ENCODE results near the gene RBP5. TPM values are rescaled to one million over a fixed set of nuclear protein-coding genes. Genes with fewer than 3 reads are reported as not detected.
A peak's percentile ranks its signal among the peaks of the same experiment; 100 is the strongest.

Gene RBP5
- polyA plus RNA-seq, 2 of the 4 experiments (the other 2 are of a cell fraction) = 0.25 TPM; not detected in 1

DNA sequence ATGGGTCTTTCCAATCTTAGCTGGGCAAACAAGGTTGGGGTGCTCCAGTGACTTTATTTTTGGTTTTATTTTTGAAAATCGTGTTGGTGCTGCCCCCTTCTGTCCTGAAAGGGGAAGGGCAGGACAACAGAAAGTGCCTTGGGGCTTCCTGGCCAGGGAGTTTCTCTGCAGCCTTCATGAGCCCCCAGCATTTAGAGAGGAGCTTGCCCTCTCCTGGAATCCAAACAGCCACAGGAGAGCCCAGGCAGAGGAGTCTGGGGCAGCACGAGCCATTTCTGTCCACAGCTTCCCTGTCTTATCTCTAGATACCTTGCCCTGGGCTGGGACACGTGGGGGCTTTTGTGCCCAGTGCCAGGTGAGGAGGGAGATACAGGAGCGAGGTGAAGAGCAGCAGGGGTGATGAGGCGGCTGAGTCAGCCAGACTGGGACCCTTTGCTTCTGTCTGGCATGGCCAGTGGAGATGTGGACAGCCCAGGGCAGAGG lies 15.3 kb downstream of the RBP5 start:
- peak; percentile 44 to 47 for DNase-seq (ENCODE audit: low read depth in 1 of 2, low spot score in 1 of 2)
- WGBS (ENCODE audit: missing lambda C conversion rate) = 21% methylated on average over 5 of the region's 5 CpGs
- Histone ChIP-seq H3K4me2 (no peak overlapping the region), H3K4me1 (peaks cover 20% of the 10 kb centered on the region), H3K9me3 (no peaks in the 10 kb centered on the region), H3K27ac (peak overlapping the region in 1 of 2 experiments; percentile 59; a peak in 2 of 6 replicates), H3K4me3 (no peak overlapping the region)
- POLR2A ChIA-PET = interaction anchor here (1.8 kb wide), 2 partner anchors 53 to 169 kb away, joined by 5 to 10 read pairs; partner anchors contain the start of genes C12orf57, C1S and RNU7-1
- ATAC-seq = 0 out of 6 replicates have a peak, but pooled peaks of 1 of the 2 experiments have one; percentile 3
- peak; percentile 74 for TF ChIP-seq SMC3 (IDR thresholded peaks at IDR 0.05)
- TF ChIP-seq, protein P1, sequence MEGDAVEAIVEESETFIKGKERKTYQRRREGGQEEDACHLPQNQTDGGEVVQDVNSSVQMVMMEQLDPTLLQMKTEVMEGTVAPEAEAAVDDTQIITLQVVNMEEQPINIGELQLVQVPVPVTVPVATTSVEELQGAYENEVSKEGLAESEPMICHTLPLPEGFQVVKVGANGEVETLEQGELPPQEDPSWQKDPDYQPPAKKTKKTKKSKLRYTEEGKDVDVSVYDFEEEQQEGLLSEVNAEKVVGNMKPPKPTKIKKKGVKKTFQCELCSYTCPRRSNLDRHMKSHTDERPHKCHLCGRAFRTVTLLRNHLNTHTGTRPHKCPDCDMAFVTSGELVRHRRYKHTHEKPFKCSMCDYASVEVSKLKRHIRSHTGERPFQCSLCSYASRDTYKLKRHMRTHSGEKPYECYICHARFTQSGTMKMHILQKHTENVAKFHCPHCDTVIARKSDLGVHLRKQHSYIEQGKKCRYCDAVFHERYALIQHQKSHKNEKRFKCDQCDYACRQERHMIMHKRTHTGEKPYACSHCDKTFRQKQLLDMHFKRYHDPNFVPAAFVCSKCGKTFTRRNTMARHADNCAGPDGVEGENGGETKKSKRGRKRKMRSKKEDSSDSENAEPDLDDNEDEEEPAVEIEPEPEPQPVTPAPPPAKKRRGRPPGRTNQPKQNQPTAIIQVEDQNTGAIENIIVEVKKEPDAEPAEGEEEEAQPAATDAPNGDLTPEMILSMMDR (IDR thresholded peaks at IDR 0.05) = peak; percentile 85
- no peak for TF ChIP-seq RNF2 (IDR thresholded peaks at IDR 0.05; ENCODE audit: borderline replicate concordance, low read depth)
- peak; percentile 71 to 72 for TF ChIP-seq RAD21 (conservative IDR thresholded peaks at IDR 0.05 in 1 of 2, IDR thresholded peaks at IDR 0.05 in 1 of 2)
- FAIRE-seq = no peak
- CTCF ChIA-PET = interaction anchor here (0.6 to 8.4 kb wide), 46 partner anchors 9 to 529 kb away, joined by 3 to 309 read pairs (median 5); partner anchors contain the start of genes C12orf57, C1R, C1S and LPCAT3

DNA sequence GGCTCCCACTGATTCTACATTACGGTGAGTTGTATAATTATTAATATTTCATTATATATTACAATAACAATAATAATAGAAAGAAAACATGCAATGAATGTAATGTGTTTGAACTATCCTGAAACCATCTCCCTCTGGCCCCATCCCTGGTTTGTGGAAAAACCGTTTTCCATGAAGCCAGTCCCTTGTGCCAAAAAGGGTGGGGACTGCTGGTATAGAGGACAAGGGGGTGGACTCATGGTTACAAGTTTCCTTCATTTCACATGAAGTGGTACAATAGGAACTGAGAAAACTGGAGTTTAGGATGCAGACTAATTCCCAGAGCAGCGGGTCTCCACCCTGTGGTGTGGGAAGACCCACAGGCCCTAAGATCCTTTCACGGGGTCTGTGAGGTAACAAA lies 16.6 kb downstream of the RBP5 start:
- TF ChIP-seq CHD2 (IDR thresholded peaks at IDR 0.05; ENCODE audit: low read length, partially characterized antibody) (no peak), TP53 (CRISPR knock-in tag; IDR thresholded peaks at IDR 0.05) (no peak), ZC3H11A (IDR thresholded peaks at IDR 0.05) (no peak), KDM1A (IDR thresholded peaks at IDR 0.05; ENCODE audit: low read depth) (no peak), EHMT2 (IDR thresholded peaks at IDR 0.05; ENCODE audit: low read depth) (no peak), EP300 (IDR thresholded peaks at IDR 0.05) (no peak), CBX2 (IDR thresholded peaks at IDR 0.05; ENCODE audit: borderline replicate concordance, low read depth) (no peak), ESRRA (IDR thresholded peaks at IDR 0.05; ENCODE audit: borderline replicate concordance, low read length) (no peak), RNF2 (IDR thresholded peaks at IDR 0.05; ENCODE audit: borderline replicate concordance, low read depth) (no peak), RAD21 (conservative IDR thresholded peaks at IDR 0.05 in 1 of 2, IDR thresholded peaks at IDR 0.05 in 1 of 2) (no peak), POLR2AphosphoS2 (conservative IDR thresholded peaks at IDR 0.05; ENCODE audit: low read length) (no peak)
- TF ChIP-seq, protein P2, sequence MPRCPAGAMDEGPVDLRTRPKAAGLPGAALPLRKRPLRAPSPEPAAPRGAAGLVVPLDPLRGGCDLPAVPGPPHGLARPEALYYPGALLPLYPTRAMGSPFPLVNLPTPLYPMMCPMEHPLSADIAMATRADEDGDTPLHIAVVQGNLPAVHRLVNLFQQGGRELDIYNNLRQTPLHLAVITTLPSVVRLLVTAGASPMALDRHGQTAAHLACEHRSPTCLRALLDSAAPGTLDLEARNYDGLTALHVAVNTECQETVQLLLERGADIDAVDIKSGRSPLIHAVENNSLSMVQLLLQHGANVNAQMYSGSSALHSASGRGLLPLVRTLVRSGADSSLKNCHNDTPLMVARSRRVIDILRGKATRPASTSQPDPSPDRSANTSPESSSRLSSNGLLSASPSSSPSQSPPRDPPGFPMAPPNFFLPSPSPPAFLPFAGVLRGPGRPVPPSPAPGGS (IDR thresholded peaks at IDR 0.05) = no peak
- TF ChIP-seq, protein P3, sequence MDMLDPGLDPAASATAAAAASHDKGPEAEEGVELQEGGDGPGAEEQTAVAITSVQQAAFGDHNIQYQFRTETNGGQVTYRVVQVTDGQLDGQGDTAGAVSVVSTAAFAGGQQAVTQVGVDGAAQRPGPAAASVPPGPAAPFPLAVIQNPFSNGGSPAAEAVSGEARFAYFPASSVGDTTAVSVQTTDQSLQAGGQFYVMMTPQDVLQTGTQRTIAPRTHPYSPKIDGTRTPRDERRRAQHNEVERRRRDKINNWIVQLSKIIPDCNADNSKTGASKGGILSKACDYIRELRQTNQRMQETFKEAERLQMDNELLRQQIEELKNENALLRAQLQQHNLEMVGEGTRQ (IDR thresholded peaks at IDR 0.05) = no peak
- TF ChIP-seq, protein P4, sequence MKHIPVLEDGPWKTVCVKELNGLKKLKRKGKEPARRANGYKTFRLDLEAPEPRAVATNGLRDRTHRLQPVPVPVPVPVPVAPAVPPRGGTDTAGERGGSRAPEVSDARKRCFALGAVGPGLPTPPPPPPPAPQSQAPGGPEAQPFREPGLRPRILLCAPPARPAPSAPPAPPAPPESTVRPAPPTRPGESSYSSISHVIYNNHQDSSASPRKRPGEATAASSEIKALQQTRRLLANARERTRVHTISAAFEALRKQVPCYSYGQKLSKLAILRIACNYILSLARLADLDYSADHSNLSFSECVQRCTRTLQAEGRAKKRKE (CRISPR knock-in tag; IDR thresholded peaks at IDR 0.05; ENCODE audit: low read depth) = no peak
- TF ChIP-seq, protein P5, sequence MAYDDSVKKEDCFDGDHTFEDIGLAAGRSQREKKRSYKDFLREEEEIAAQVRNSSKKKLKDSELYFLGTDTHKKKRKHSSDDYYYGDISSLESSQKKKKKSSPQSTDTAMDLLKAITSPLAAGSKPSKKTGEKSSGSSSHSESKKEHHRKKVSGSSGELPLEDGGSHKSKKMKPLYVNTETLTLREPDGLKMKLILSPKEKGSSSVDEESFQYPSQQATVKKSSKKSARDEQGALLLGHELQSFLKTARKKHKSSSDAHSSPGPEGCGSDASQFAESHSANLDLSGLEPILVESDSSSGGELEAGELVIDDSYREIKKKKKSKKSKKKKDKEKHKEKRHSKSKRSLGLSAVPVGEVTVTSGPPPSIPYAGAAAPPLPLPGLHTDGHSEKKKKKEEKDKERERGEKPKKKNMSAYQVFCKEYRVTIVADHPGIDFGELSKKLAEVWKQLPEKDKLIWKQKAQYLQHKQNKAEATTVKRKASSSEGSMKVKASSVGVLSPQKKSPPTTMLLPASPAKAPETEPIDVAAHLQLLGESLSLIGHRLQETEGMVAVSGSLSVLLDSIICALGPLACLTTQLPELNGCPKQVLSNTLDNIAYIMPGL (CRISPR knock-in tag; IDR thresholded peaks at IDR 0.05; ENCODE audit: borderline replicate concordance) = no peak
- TF ChIP-seq, protein P6, sequence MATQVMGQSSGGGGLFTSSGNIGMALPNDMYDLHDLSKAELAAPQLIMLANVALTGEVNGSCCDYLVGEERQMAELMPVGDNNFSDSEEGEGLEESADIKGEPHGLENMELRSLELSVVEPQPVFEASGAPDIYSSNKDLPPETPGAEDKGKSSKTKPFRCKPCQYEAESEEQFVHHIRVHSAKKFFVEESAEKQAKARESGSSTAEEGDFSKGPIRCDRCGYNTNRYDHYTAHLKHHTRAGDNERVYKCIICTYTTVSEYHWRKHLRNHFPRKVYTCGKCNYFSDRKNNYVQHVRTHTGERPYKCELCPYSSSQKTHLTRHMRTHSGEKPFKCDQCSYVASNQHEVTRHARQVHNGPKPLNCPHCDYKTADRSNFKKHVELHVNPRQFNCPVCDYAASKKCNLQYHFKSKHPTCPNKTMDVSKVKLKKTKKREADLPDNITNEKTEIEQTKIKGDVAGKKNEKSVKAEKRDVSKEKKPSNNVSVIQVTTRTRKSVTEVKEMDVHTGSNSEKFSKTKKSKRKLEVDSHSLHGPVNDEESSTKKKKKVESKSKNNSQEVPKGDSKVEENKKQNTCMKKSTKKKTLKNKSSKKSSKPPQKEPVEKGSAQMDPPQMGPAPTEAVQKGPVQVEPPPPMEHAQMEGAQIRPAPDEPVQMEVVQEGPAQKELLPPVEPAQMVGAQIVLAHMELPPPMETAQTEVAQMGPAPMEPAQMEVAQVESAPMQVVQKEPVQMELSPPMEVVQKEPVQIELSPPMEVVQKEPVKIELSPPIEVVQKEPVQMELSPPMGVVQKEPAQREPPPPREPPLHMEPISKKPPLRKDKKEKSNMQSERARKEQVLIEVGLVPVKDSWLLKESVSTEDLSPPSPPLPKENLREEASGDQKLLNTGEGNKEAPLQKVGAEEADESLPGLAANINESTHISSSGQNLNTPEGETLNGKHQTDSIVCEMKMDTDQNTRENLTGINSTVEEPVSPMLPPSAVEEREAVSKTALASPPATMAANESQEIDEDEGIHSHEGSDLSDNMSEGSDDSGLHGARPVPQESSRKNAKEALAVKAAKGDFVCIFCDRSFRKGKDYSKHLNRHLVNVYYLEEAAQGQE (IDR thresholded peaks at IDR 0.05) = no peak
- Histone ChIP-seq H3K9me3 (no peaks in the 10 kb centered on the region), H3K4me3 (no peak overlapping the region), H3K4me2 (no peak overlapping the region), H3K27ac (no peak overlapping the region), H3K4me1 (peaks cover 26% of the 10 kb centered on the region)
- ChIA-PET POLR2A (interaction anchor here (1.8 kb wide), 2 partner anchors 52 to 168 kb away, joined by 5 to 10 read pairs; partner anchors contain the start of genes C12orf57, C1S and RNU7-1), CTCF (interaction anchor here (1.2 to 8.4 kb wide), 16 partner anchors 10 to 167 kb away, joined by 3 to 309 read pairs (median 12); partner anchors contain the start of genes C12orf57, C1R, C1S and LPCAT3)
- ATAC-seq (no peak), FAIRE-seq (no peak), DNase-seq (ENCODE audit: low read depth in 1 of 2, low spot score in 1 of 2) (no peak)
- WGBS (ENCODE audit: missing lambda C conversion rate) = 87% methylated on average over 4 of the region's 4 CpGs

All from A549 (cell line).